HG02759 (cell line): ENCODE measurements around the gene ADAM19.

Source experiments
- ATAC-seq: cut with Tn5 transposase; IDR thresholded peaks from one replicate; pipeline ENCODE4 v1.9.1; 2021; ENCODE audit warnings: mild to moderate bottlenecking, moderate library complexity; ENCODE audit not compliant: unreplicated experiment

The ADAM19 gene

GRCh38 chr5:157519579-157520253 lies 55.9 kb downstream of the ADAM19 start:
- ATAC-seq: no peak

- peak; percentile 72 for ATAC-seq
Observed at GRCh38 chr5:157518963-157519362, 56.6 kb downstream of the ADAM19 start.

GRCh38 chr5:157516626-157517325 lies 58.8 kb downstream of the ADAM19 start:
- no peak for ATAC-seq

- no peak for ATAC-seq
Observed at GRCh38 chr5:157516006-157516405, 59.6 kb downstream of the ADAM19 start.

GRCh38 chr5:157514974-157515373 lies 60.6 kb downstream of the ADAM19 start:
- no peak for ATAC-seq

GRCh38 chr5:157513182-157513581 lies 62.4 kb downstream of the ADAM19 start:
- no peak for ATAC-seq

- no peak for ATAC-seq
Observed at GRCh38 chr5:157511651-157512644, 63.6 kb downstream of the ADAM19 start.

GRCh38 chr5:157510682-157511081 lies 64.9 kb downstream of the ADAM19 start:
- ATAC-seq: no peak

- ATAC-seq: no peak
Observed at GRCh38 chr5:157509587-157509986, 66.0 kb downstream of the ADAM19 start.

- no peak for ATAC-seq
Observed at GRCh38 chr5:157509093-157509492, 66.5 kb downstream of the ADAM19 start.

GRCh38 chr5:157506981-157507780 lies 68.4 kb downstream of the ADAM19 start:
- no peak for ATAC-seq

GRCh38 chr5:157506066-157506590 lies 69.4 kb downstream of the ADAM19 start:
- ATAC-seq: no peak

- ATAC-seq: no peak
Observed at GRCh38 chr5:157505496-157505895, 70.1 kb downstream of the ADAM19 start.

GRCh38 chr5:157504053-157504452 lies 71.5 kb downstream of the ADAM19 start:
- no peak for ATAC-seq

- ATAC-seq: peak; percentile 75
Observed at GRCh38 chr5:157502143-157502647, 73.4 kb downstream of the ADAM19 start.

GRCh38 chr5:157497875-157498611 lies 77.5 kb downstream of the ADAM19 start:
- no peak for ATAC-seq

GRCh38 chr5:157496864-157497263 lies 78.7 kb downstream of the ADAM19 start:
- no peak for ATAC-seq

GRCh38 chr5:157494178-157494832 lies 81.3 kb downstream of the ADAM19 start:
- ATAC-seq: no peak

- no peak for ATAC-seq
Observed at GRCh38 chr5:157492886-157493285, 82.7 kb downstream of the ADAM19 start.
